Measurements from ENCODE around the gene MITF.

DNA sequence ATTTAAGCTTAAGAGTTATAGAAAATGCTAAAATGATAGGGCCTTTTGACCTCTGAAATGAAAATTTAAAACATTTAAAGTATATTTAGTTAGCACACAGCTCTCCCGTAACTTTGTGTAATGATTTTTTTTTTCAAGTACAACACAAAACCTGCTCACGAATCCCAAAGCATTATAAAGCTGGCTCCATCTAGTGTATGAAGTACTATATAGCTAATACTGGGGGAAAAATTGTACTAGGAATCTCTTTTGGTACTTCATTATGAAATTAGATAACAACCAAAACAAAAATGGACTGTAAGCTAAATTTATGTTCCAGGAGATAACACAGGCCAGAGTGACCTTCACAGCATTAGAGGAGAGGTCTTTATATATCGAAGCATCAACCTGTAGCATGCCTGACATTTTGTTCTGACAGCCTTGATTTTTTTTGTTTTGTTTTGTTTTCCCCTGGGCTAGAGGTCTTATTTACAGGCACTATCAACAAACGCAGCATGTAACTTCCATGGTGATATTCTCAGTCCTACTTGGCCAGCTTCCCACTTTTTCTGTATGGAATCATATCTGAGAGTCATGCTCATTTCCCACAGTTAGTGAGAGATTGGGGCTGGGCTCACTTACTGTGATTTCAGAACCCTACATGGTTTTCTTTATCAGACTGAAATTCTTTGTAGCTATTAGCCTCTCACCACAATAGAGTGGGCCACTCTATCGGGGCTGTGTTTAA, 116.3 kb downstream of the MITF start:
- no peak for TF ChIP-seq POLR2A (IDR thresholded peaks at IDR 0.05)
- TF ChIP-seq, protein P1, sequence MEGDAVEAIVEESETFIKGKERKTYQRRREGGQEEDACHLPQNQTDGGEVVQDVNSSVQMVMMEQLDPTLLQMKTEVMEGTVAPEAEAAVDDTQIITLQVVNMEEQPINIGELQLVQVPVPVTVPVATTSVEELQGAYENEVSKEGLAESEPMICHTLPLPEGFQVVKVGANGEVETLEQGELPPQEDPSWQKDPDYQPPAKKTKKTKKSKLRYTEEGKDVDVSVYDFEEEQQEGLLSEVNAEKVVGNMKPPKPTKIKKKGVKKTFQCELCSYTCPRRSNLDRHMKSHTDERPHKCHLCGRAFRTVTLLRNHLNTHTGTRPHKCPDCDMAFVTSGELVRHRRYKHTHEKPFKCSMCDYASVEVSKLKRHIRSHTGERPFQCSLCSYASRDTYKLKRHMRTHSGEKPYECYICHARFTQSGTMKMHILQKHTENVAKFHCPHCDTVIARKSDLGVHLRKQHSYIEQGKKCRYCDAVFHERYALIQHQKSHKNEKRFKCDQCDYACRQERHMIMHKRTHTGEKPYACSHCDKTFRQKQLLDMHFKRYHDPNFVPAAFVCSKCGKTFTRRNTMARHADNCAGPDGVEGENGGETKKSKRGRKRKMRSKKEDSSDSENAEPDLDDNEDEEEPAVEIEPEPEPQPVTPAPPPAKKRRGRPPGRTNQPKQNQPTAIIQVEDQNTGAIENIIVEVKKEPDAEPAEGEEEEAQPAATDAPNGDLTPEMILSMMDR (IDR thresholded peaks at IDR 0.05), result peak in 1 of 3 experiments; percentile 15
